ENCODE data around the gene CST6. TPM values are rescaled to one million over a fixed set of nuclear protein-coding genes. Genes with fewer than 3 reads are reported as not detected.
A peak's percentile ranks its signal among the peaks of the same experiment; 100 is the strongest.

CST6 gene
- total RNA-seq, 1 donor from 2014 or later, result 1.1 TPM

- Mint-ChIP-seq H3K4me1 (peaks cover 37% of the 10 kb centered on the region), H3K4me3 (peak overlapping the region; percentile 61), H3K36me3 (no peaks in the 10 kb centered on the region), H3K27me3 (ENCODE audit: low read depth) (peaks cover 4% of the 10 kb centered on the region), H3K27ac (no peak overlapping the region), H3K9me3 (no peaks in the 10 kb centered on the region)
- DNase-seq (ENCODE audit: low spot score in 2 of 2, unreplicated experiment in 2 of 2), result no peak
- TF ChIP-seq CTCF (IDR thresholded peaks at IDR 0.05; ENCODE audit: unreplicated experiment), result no peak
These were observed 35.9 kb downstream of the CST6 start for GRCh38 chr11:66047541-66048365.

GRCh38 chr11:66048547-66049323, 36.9 kb downstream of the CST6 start, which contains the start of gene GAL3ST3:
TSS of gene GAL3ST3 (minus strand) at chr11:66049161. CDS start at chr11:66045415, 3,746 bp downstream.
- peak within 1 kb of the TSS; percentile 61 for H3K4me3 Mint-ChIP-seq
- no peaks in the 10 kb centered on the region for H3K9me3 Mint-ChIP-seq
- H3K36me3 Mint-ChIP-seq, result no peaks in the 10 kb centered on the region
- no peak within 1 kb of the TSS for H3K27ac Mint-ChIP-seq
- H3K4me1 Mint-ChIP-seq, result peaks cover 45% of the 10 kb centered on the region
- no peak for DNase-seq (ENCODE audit: low spot score in 2 of 2, unreplicated experiment in 2 of 2)
- H3K27me3 Mint-ChIP-seq (ENCODE audit: low read depth), result peaks cover 4% of the 10 kb centered on the region
- TF ChIP-seq CTCF (IDR thresholded peaks at IDR 0.05; ENCODE audit: unreplicated experiment), result no peak

- peaks cover 46% of the 10 kb centered on the region for H3K4me1 Mint-ChIP-seq
- DNase-seq (ENCODE audit: low spot score in 2 of 2, unreplicated experiment in 2 of 2), result no peak
- TF ChIP-seq CTCF (IDR thresholded peaks at IDR 0.05; ENCODE audit: unreplicated experiment), result no peak
- H3K9me3 Mint-ChIP-seq, result no peaks in the 10 kb centered on the region
- peaks cover 9% of the 10 kb centered on the region for H3K36me3 Mint-ChIP-seq
- peaks cover 4% of the 10 kb centered on the region for H3K27me3 Mint-ChIP-seq (ENCODE audit: low read depth)
- peak overlapping the region; percentile 99 for H3K4me3 Mint-ChIP-seq
- peak overlapping the region; percentile 98 for H3K27ac Mint-ChIP-seq
These were observed 38.9 kb downstream of the CST6 start for GRCh38 chr11:66050581-66051231.

- Mint-ChIP-seq H3K4me3 (peak overlapping the region; percentile 99), H3K27ac (peak overlapping the region; percentile 98), H3K36me3 (peaks cover 9% of the 10 kb centered on the region), H3K9me3 (no peaks in the 10 kb centered on the region), H3K27me3 (ENCODE audit: low read depth) (peaks cover 4% of the 10 kb centered on the region), H3K4me1 (peaks cover 46% of the 10 kb centered on the region)
- no peak for DNase-seq (ENCODE audit: low spot score in 2 of 2, unreplicated experiment in 2 of 2)
- TF ChIP-seq CTCF (IDR thresholded peaks at IDR 0.05; ENCODE audit: unreplicated experiment), result no peak
These were observed 39.6 kb downstream of the CST6 start for GRCh38 chr11:66051371-66051765.

GRCh38 chr11:66051766-66052663, 40.2 kb downstream of the CST6 start, which contains the start of gene SF3B2:
TSS of gene SF3B2 (plus strand) at chr11:66052364. CDS start at chr11:66052385, 21 bp downstream.
- peaks cover 9% of the 10 kb centered on the region for H3K36me3 Mint-ChIP-seq
- H3K4me3 Mint-ChIP-seq, result peak within 1 kb of the TSS; percentile 99
- H3K9me3 Mint-ChIP-seq, result no peaks in the 10 kb centered on the region
- H3K4me1 Mint-ChIP-seq, result peaks cover 46% of the 10 kb centered on the region
- TF ChIP-seq CTCF (IDR thresholded peaks at IDR 0.05; ENCODE audit: unreplicated experiment), result no peak
- peak within 1 kb of the TSS; percentile 100 for H3K27ac Mint-ChIP-seq
- DNase-seq (ENCODE audit: low spot score in 2 of 2, unreplicated experiment in 2 of 2), result peak; percentile 94 to 96
- H3K27me3 Mint-ChIP-seq (ENCODE audit: low read depth), result peaks cover 4% of the 10 kb centered on the region
